ENCODE results near the gene ELFN1.
A peak's percentile ranks its signal among the peaks of the same experiment; 100 is the strongest.

ELFN1 gene

DNA sequence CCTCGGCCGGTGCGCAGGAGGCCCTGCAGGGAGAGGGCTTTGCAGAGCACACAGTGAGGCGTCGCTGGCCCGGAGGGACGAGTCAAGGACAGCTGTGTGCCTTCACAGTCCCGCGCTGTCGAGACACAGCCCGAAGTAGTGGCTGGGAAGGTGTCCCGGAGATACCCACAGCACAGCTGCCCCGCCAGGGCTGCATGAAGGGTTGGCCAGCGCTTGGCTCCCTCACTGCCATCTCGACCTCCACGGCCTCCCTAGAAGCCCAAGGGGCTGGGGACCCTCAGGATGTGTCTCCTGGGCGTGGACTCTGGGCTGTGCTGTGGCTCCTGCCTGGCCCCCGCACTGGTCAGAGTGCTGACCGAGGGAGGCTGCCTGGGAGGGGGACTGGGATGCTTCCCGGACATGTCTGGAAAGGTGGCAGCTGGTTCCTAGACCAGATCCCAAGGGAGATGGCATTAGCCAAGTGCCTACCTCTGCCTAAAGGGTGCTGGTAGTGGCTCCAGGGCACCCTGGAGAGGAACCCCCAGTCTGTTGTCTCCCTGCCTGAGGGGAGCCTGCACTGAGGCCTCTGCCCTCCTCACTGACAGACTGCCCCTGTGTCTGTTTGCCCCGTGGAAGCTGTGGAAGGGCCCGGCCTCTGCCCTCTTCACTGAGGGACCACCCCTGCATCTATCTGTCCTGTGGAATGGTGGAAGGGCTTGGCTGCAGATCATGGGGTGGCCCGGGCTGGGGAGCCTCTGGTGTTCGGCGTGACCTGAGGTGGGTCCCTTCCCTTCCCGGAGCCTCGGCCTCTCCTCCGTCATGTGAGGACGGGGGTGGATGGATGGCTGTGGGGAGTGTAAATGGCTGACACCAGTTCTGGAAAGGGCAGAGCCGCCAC lies 5.8 kb downstream of the ELFN1 start:
- ATAC-seq (no peak), DNase-seq (no peak)

DNA sequence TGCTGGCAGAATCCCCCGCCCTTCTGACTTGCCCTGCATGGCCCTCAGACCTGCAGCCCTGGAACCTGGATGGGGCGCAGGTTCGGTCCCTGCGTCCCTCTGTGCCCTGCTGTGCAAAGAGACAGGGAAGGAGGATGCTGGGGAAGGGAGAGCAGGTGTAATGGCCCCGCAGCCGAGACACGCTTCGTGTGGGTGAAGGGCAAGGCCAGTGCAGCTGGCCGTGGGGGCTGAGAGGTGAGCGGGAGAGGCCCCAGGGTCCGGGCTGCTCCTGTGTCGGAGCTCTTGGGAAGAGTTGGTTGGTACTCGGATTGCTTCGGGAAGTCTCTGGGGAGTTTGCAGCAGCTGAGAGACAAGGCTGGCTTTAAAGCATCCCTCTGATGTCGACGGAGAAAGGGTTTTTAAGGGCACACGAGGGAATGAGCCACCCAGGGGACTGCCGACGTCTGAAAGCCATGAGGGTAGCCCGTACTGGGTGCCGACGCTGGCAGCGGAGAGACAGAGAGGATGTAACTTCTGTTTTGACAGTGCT lies 6.5 kb downstream of the ELFN1 start:
- no peak for DNase-seq
- no peak for ATAC-seq

DNA sequence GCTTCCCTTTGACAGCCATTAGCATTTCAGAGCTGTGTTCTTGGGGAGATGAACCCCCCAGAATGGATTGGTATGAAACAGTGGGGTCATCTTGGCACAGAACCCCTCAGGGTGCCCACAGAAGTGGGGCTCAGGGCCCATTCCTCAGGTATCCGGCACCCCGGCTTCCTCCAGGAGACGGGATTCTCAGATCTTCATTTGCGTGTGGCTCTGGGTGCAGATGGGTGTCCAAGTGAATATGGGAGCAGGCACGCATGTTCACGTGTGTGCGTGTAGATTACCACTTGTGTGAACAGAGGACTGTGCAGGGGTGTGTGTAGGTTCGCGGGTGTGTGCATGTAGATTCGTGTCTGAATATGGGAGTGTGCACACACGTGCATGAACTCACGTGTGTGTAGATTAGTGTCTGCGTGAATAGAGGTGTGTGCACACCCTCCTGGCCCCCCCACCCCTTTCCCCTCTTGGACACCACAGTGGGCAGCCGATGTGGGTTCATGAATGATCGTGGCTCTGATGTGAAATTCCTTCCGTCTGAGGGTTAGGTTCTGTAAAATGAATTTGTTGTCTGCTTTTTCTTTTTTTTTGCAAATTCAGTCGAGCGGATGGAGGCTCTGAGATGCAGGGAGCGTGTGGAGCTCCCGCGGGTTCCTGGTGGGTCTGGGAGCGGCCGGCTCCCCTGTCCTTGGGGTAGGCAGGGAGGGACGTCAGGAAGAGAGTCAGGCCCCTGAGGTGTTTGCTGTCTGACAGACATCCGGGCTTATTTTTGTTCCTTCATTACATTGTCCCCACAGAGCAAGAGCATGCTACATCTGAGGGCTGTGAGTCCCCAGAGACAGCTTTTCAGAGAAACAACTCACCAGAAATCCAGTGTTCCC lies 7.4 kb downstream of the ELFN1 start:
- ATAC-seq (no peak), DNase-seq (no peak)

DNA sequence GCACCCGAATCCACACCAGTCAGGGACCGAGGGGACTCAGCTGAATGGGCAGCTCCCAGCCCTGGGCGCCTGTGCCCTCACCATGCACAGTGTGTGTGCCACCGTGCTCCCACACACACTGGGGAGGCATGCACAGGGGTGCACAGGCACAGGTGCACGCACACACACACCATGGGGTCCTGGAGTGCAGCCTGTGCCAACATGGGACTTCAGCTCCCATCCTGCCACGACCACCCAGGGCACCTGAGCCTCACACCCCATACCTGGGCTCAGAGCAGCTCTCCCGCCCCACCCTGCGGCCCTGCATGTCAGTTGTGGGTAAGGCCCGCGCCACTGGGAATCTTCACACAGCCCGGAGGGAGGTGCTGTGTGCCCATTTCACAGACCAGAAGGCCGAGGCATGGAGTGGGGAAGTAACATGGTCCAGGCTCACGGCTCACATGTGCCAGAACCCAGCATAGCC lies 8.0 kb downstream of the ELFN1 start:
- no peak for ATAC-seq
- DNase-seq: no peak

DNA sequence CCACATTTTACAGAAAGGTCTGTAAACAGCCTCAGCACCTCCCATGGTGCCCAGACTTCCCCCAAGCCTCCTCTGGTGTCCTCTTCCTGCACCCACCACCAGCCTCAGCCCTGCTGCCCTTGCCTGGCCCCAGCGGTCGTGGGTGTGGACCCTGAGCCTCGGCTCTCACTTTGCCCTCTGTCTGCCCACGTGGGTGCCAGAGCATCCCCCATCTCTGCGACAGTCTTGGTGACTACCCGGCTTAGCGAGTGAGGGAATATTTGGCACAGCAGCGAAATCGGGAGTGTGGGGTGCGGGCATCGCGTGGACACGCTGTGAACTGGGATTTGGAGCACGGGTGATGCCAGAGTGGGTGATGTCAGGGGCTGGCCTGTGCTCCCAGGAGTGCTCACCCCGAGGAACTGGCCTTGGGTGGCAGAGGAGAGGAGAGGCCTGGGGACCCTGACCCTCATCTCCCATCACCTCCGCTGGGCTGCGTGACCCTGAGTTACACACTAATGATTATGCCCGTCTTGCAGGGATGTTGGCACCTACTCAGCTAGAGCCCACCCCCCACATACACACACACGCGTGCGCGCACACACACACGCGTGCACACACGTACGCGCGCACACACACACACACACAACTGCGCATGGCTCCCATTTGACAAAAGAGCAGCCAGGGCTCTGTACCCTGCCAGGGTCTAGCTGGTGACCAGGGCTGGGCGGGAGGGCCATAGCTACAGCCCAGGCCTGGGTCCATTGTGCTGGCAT lies 8.7 kb downstream of the ELFN1 start:
- ATAC-seq: no peak
- DNase-seq: no peak

DNA sequence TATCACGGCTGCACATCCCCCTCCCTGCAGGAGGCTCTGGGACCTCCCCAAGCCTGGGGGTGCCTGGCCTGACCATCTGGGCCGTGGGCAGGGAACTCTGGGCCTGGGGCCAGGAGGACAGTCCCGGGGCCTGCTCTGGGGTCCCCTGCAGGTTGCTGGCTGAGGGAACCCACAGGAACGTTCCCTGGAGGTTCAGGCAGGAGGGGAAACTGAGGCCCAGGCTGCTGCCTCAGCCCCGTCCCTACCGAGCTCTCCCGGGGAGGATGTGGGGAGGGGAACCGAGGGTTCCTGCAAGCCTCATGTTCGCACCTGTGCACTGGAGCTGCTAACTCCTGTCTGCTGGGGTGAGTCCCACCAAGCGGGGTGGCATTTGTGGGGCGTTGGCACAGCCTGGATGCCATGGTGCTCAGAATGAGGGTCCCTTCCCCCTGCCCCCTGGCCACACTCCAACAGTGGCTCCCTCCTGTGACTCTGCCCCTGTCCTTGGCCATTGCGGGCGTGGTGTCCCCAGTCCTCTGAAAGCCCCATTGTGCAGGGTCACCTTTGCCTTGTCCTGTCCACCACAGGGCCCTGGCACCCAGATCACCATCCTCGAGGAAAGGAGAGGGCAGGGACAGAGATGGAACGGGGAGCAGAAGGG lies 9.4 kb downstream of the ELFN1 start:
- DNase-seq (no peak), ATAC-seq (no peak)

DNA sequence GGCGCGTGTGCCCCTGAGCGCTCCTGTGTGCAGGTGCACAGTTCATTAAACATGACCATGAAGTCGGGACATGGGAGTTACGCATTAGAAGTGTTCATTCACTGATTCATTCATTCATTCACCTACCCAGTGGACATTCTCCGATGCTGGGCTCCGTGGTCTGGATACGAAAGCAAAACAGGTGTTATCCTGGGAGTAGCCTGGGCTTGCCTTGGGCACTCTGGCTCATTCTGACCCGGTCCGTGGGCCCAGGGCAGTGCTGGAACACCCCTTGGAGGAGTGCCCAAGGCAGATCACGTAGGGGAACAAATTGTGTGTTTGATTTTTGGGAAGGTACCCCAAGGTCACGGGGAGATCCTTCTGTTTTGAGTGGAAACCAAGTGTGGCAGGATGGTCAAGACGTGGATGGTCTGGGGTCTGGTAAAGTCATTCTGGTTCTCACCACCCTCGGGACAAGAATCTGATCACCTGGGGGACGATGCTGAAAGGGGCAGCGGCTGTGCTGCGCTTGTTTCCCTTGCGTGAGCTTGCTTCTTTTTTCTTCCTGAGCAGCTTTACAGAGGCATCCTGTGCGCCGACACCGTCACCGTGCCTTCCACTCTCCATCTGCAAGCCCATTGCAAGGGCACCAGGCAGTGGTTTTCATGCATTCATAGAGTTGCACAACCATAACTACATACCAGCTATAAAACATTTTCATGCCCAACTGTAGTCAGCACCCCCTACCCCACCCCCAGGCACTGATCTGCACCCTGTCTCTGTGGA lies 10.1 kb downstream of the ELFN1 start:
- ATAC-seq (no peak), DNase-seq (no peak)

DNA sequence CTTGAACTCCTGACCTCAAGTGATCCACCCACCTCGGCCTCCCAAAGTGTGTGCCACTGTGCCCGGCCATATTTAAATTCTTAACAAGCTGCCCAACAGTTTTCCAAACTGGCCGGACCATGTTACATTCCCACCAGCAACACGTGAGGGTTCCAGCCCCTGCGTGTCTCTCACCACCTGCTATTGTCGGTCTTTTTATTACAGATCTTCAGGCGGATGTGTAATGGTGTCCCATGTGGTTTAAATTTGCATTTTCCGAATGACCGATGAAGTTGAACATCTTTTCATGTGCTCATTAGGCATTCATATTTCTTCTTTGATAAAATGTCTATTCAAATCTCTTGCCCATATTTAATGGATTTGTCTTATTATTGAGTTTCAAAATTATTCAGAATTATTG lies 11.5 kb downstream of the ELFN1 start:
- ATAC-seq (no peak), DNase-seq (no peak)

DNA sequence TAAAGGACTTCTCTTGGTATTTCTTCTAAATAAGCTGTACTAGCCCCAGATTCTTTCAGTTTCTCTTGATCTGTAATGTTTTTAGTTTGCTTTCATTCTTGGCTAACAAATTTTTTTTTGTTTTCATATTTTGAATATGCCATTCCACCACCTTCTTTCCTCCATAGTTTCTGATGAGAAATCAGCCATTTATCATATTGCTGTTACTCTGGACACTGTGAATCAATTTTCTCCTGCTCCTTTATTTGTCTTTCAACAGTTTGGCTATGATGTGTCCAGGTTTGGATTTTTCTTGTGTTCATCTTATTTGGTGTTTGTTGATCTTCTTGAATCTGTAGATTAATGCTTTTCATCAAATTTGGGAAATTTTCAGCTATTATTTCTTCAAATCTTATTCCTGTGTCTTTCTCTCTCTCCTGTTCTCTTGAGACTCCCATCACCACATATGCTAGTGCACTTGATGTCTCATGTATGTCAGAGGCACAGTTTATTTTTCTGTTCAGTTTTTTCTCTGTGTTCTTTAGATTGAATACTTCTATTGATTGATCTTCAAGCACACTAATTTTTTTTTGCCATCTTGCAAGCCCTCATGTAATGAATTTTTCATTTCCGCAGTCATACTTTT lies 15.0 kb downstream of the ELFN1 start:
- ATAC-seq (no peak), DNase-seq (no peak)

DNA sequence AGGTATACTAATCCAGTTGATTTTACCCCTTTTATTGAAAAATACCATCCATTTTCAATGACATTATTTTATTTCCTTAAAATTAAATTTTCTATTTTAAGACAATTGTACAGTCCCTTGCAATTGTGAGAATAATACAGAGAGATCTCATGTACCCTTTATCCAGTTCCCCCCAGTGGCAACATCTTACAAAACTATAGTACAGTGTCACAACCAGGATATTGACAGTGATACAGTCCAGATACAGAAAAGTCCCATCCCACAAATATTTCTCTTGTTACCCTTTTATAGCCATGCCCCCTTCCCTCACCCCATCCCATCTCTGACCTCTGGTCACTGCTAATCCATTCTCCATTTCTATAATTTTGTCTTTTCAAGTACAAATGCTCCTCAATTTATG lies 18.5 kb downstream of the ELFN1 start:
- ATAC-seq (no peak), DNase-seq (no peak)

DNA sequence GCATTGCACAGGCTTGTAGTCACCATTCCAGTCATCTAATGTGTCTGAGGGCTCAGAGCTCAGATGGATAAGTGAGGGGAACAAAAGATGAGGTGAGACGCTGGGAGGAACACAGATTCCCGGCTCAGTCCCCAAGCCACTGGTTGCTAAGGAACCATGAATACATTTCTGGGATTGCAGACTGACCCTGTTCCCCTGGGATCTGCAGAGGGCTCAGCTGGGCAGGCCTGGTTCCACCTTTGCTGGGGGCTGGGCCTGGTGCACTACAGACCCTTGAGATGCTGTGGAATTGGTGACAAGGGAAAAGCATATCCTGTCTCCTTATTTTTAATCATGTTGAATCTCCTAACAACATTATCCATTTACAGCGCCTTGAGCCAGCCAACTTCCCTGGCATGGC lies 19.2 kb downstream of the ELFN1 start:
- no peak for ATAC-seq

DNA sequence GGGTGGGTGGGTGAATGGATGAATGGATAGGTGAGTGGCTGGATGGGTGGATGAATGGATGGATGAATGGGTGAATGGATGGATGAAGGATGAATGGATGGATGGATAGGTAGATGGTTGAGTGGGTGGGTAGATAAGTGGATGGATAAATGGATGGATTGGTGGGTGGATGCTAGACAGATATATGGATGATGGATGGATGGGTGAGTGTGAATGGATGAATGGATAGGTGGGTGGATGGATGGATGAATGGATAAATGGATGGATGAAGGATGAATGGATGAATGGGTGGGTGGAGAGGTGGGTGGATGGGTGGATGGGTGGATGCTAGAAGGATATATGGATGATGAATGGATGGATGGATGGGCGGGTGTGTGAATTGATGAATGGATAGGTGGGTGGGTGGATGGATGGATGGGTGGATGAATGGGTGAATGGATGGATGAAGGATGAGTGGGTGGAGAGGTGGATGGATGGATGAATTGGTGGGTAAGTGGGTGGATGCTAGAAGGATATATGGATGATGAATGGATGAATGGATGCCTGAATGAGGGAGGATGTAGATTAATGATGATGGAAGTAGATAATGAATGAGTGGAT lies 20.4 kb downstream of the ELFN1 start:
- no peak for ATAC-seq
- DNase-seq: no peak

More for the DNA sequence above, 19.2 kb downstream of the ELFN1 start:
- DNase-seq: no peak

DNA sequence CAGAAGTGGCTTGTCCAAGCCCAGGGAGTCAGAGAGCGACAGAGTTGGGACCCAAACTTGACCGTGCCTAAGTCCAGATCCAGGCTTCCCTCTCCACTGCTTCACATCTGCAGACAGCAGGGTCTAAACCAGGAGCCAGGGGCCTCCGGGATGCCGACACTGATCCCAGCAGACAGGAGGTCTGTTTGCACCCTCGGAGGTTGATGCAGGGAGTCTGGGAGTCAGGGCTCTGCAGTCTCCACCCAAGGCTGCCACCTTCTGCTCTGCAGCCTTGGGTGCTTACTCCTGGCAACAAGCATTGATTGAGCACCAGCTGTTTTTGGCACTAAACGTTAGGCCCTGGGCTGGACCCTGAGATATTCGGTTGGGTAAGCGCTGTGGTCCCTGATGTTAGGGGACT lies 21.0 kb downstream of the ELFN1 start:
- no peak for ATAC-seq
- DNase-seq: no peak

DNA sequence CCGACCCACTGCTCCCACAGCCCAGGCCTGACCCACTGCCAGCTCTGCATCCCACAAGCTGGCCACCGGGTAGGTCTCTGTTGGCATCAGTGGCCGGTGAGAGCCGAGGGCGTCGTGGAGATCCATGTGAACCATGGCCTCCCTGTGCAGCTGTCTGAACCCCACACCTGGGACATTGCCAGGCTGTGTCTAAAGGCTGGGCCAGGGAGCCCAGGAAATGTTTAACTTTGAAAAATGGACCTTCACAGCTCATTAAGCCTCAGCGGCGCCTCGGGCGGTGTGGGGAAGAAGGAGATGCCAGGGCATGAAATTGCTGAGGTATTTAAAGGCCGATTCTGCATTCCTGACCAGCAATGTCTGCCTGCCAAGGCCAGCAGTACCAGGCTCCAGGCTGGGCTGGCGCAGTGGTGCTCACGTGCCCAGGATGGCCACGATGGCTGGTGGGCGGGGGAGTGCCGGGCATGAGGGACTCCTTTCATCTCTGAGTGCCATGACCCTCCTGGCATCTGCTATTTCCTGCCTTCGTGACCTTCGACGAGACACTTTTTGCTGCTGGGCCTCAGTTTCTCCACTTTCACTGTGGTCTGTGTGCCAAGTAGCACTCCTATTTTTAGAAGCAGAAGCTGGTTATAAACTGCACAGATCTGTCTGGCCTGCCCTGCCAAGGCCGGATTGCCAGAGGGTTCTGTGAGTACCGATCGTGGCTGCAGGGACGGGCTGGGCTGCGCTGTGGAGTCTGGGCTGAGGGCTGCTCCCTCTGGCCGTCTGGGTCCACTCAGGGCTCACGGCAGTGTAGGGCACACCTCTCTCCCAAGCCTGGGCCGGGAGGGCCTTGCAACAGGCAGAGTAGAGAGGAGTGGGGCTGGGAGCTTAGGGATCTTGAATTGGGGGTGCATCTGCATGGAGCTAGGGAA lies 21.8 kb downstream of the ELFN1 start:
- no peak for DNase-seq
- no peak for ATAC-seq

DNA sequence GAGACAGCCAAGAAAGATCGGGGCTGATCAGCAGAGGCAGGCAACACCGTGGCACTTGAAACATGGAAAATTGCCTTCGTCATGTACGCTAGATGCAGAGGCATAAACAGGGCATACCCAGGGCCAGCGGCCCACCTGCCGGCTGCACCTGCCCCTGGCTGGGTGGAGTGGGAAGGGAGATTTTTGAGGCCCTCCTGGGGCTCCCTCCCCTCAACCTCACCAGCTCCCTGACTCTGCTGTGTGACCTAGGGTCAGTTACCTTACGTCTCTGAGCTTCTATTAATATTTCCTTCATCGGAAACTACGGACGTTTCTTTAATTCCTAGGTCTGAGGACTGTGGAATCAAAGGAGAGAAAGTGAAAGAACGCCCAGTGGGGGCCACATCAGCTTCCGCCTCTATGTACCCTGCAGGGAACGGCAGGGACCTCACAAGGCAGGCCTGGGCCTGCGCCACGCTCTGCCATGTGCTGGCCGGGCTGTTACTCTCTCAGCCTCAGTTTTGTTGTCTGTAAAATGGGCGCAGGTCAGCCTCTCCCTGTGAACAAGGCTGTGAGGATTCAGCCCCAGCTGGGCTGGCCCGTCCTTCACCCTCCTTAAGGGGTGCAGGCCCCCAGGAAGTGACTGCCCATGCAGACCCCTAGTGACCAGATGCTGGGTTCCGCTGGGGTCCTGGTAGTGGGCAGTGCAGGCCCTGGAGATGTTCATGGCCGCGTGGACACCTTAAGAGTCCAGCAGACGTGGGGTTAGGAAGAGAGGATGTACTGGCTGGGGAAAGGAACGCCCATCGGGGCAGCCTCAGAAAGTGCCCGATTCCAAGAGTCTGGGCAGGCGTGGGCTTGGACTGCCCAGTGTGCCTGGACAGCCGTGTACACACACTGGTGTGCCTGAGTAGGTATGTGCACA lies 22.7 kb downstream of the ELFN1 start:
- ATAC-seq (no peak), DNase-seq (no peak)

DNA sequence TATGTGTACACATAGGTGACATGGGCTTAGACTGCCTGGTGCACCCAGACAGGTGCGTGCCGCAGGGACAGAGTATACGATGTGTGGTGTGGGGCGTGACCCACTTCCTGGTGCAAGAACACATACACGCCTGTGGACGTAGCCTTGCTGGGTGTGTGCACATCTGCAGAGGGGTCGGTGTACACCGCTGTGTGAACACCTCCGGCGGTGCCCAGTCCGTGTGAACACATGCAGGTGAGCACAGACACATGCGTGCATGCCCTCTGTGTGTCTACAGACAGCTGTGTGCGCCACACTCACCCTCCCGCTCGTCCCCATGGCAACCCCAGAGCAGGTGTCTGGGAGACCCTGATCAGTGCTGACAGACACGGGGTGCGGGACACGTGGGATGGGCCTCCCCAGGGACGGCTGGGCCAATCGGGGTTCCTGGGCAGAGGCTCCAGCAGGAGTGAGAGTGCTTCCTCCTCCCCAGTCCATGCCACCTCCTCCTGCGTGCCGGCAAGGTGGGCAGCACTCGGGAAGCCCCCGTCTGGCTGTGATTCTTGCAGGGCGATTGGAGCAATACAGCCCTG lies 23.4 kb downstream of the ELFN1 start:
- no peak for DNase-seq
- no peak for ATAC-seq

DNA sequence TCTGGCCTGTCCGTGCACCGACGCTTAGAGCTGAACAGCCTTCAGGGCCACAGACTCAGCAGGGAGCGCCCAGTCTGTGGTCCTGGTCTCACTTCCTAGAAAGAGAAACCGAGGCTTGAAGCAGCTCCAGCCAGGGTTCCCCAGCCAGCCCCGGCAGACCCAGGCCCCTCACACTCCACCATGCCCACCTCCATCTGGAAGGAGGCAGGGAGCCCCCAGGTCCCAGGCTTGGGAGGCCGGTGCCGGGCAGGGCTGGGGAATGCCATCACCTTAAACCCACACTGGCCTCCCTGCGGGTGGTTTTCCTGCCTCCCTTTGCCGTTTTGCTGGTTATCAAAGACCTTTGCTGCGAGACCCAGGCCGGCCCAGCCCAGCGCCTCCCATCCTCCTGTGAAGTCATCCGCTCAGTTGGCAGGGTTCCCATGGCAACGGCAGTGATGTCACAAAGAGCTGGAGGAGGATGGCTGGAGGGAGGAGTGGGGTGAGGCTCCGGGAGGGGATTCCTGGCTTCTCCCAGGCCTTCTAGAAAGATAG lies 24.0 kb downstream of the ELFN1 start:
- ATAC-seq: peak; percentile 13
- DNase-seq: no peak

Measured in stimulated activated naive CD8-positive, alpha-beta T cell treated with anti-CD3 and anti-CD28 coated beads, Interleukin-15, Interleukin-2, amounts not matched to agents 100 U/mL and 50 U/mL, for 24 hours (primary cell).